Ascending aorta (tissue), 2 donors: Measurements from ENCODE around the gene NRP2. TPM values are rescaled to one million over a fixed set of nuclear protein-coding genes. Genes with fewer than 3 reads are reported as not detected.

Source experiments
- DNase-seq, 2 donors: peaks; one replicate each; pipeline ENCODE4 v3.0.0-alpha.2; 2019; ENCODE audit warnings: low spot score in 2 of 2
- H3K27ac ChIP-seq, 2 donors: fragments of 200-600 bp; sonication (generic); one replicate each; pipeline ENCODE4 v1.5.1; 2016 to 2017; ENCODE audit warnings: mild to moderate bottlenecking in 1 of 2
- H3K27me3 ChIP-seq: fragments of 200-600 bp; sonication (generic); one replicate; pipeline ENCODE4 v1.5.1; 2017
- H3K36me3 ChIP-seq, 2 donors: fragments of 200-600 bp; sonication (generic); one replicate each; pipeline ENCODE4 v1.5.1; 2016
- H3K4me1 ChIP-seq, 2 donors: fragments of 200-600 bp; sonication (generic); one replicate each; pipeline ENCODE4 v1.5.1; 2016 to 2017; ENCODE audit warnings: mild to moderate bottlenecking in 1 of 2
- H3K4me3 ChIP-seq, 2 donors: fragments of 200-600 bp; sonication (generic); one replicate each; pipeline ENCODE4 v1.5.1; 2016 to 2017; ENCODE audit warnings: mild to moderate bottlenecking in 1 of 2
- H3K9me3 ChIP-seq, 2 donors: fragments of 200-600 bp; sonication (generic); one replicate each; pipeline ENCODE4 v1.5.1; 2016
- CTCF ChIP-seq, 3 experiments: fragments of 200-600 bp in 2 of 3; fragments of 450-650 bp in 1 of 3; sonication (generic) in 2 of 3; IDR thresholded peaks; one replicate each; pipeline ENCODE4 v1.5.1; 2016 to 2019; ENCODE audit warnings: antibody characterized with exemption in 3 of 3, mild to moderate bottlenecking in 1 of 3, moderate library complexity in 1 of 3
- intact Hi-C: fragments of 100-400 bp; cut with DNase I; formaldehyde crosslinking; loops from one replicate; pipeline ENCODE4 v1.15.1; 2023
- total RNA-seq: library from RNA; depleted of rRNA; stranded (reverse); fragments of >200 nt; gene quantifications from one replicate; pipeline ENCODE4 v1.1.0, GENCODE V29; 2016

The NRP2 gene
- total RNA-seq, 1 donor from 2014 or later = 39.7 TPM

- no peak for DNase-seq
- Histone ChIP-seq H3K4me3 (no peak overlapping the region), H3K9me3 (peaks cover 0 to 9% of the 10 kb centered on the region in 2 donors), H3K27me3 (no peaks in the 10 kb centered on the region), H3K36me3 (peaks cover 5 to 15% of the 10 kb centered on the region in 2 donors), H3K27ac (peak overlapping the region in 1 of 2 donors; percentile 26), H3K4me1 (no peaks in the 10 kb centered on the region)
- intact Hi-C loops = no loop called here
- no peak for TF ChIP-seq CTCF (IDR thresholded peaks at IDR 0.05)
Measured at GRCh38 chr2:205800224-205800623, 117.9 kb downstream of the NRP2 start.

GRCh38 chr2:205800773-205801172, 118.5 kb downstream of the NRP2 start:
- Histone ChIP-seq H3K27me3 (no peaks in the 10 kb centered on the region), H3K4me3 (no peak overlapping the region), H3K4me1 (no peaks in the 10 kb centered on the region), H3K27ac (no peak overlapping the region), H3K36me3 (peaks cover under 1 to 9% of the 10 kb centered on the region in 2 donors), H3K9me3 (peaks cover 0 to 9% of the 10 kb centered on the region in 2 donors)
- no peak for DNase-seq
- TF ChIP-seq CTCF (IDR thresholded peaks at IDR 0.05) = no peak
- intact Hi-C loops = no loop called here

GRCh38 chr2:205802065-205802464, 119.8 kb downstream of the NRP2 start:
- H3K27ac ChIP-seq = no peak overlapping the region
- TF ChIP-seq CTCF (IDR thresholded peaks at IDR 0.05) = no peak

GRCh38 chr2:205802941-205803340, 120.6 kb downstream of the NRP2 start:
- Histone ChIP-seq H3K9me3 (peaks cover 0 to 9% of the 10 kb centered on the region in 2 donors), H3K27ac (no peak overlapping the region), H3K27me3 (no peaks in the 10 kb centered on the region), H3K4me3 (no peak overlapping the region), H3K36me3 (no peaks in the 10 kb centered on the region), H3K4me1 (no peaks in the 10 kb centered on the region)
- intact Hi-C loops = no loop called here
- DNase-seq = no peak
- TF ChIP-seq CTCF (IDR thresholded peaks at IDR 0.05) = no peak

More at GRCh38 chr2:205802065-205802464, 119.8 kb downstream of the NRP2 start:
- peaks cover 0 to 9% of the 10 kb centered on the region in 2 donors for H3K9me3 ChIP-seq
- peaks cover 0 to 2% of the 10 kb centered on the region in 2 donors for H3K36me3 ChIP-seq
- DNase-seq = no peak
- intact Hi-C loops = no loop called here
- H3K27me3 ChIP-seq = no peaks in the 10 kb centered on the region
- H3K4me3 ChIP-seq = no peak overlapping the region
- H3K4me1 ChIP-seq = no peaks in the 10 kb centered on the region

- intact Hi-C loops = no loop called here
- DNase-seq = no peak
- no peak for TF ChIP-seq CTCF (IDR thresholded peaks at IDR 0.05)
- Histone ChIP-seq H3K9me3 (peaks cover 0 to 9% of the 10 kb centered on the region in 2 donors), H3K4me3 (no peak overlapping the region), H3K27me3 (no peaks in the 10 kb centered on the region), H3K27ac (no peak overlapping the region), H3K4me1 (no peaks in the 10 kb centered on the region), H3K36me3 (no peaks in the 10 kb centered on the region)
Measured at GRCh38 chr2:205803500-205803899, 121.2 kb downstream of the NRP2 start.

- H3K27ac ChIP-seq = no peak overlapping the region
- H3K4me3 ChIP-seq = no peak overlapping the region
Measured at GRCh38 chr2:205805136-205805535, 122.8 kb downstream of the NRP2 start.

More at GRCh38 chr2:205805136-205805535, 122.8 kb downstream of the NRP2 start:
- intact Hi-C loops = no loop called here
- Histone ChIP-seq H3K27me3 (no peaks in the 10 kb centered on the region), H3K36me3 (no peaks in the 10 kb centered on the region), H3K4me1 (no peaks in the 10 kb centered on the region), H3K9me3 (no peaks in the 10 kb centered on the region)
- no peak for TF ChIP-seq CTCF (IDR thresholded peaks at IDR 0.05)
- no peak for DNase-seq
